SIG-M5 treated with dmso at 0.1 percent for 504 hours (cell line): Measurements from ENCODE around the gene EGLN1.

ENCODE experiments used
- DNase-seq: peaks from one replicate; lab custom pipeline; 2025; ENCODE audit not compliant: unreplicated experiment; lab: John Stamatoyannopoulos, UW

The EGLN1 gene

DNA sequence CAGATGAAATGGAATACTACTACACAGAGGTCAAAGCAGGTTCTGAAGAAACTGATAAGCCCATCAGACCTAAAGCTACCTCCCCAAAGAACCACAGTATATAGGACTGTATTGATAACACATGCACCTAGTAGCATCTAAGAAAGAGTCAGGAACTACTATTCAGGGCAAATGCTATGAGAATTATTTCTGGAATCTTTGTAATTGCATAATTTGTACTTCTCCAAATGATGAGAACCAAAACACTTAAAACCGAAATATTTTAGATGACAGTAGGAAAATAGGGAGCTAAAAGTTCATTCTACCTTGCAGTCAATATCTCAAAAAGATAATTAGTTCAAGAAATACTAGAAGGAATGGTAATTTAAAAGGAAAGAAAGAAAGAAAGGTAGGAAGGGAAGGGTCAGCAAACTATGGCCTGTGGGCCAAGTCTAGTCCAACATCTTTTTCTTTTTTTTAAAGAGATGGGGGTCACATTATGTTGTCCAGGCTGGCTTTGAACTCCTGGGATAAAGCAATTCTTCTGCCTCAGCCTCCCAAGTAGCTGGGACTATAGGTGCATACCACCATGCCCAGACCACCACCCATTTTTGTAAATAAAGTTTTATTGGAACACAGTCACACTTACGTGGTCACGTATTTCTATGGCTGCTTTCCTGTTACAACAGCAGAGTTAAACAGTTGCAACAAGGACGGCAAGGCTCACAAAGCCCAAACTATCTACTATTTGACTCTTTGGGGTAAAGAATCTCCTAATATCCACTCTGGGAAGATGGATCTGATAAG lies 24.0 kb downstream of the EGLN1 start:
- no peak for DNase-seq

DNA sequence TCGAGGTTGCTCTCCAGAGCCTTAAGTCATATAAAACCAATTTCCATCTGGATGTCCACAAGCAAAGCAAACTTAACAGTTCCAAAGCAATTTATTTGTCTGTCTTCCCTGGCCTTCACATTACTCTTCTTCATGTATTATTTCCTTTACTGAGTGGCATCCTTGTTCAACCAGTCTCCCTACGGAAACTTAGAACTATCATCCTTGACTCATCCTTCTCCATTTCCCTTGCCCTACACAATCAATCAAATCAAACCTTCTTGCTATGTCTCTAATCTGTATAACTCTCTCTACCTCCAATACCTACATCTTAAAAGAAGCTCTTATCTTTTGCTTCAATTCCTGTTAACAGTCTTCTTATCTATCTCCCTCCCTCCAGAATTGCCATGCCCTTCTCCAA lies 25.4 kb downstream of the EGLN1 start:
- no peak for DNase-seq

DNA sequence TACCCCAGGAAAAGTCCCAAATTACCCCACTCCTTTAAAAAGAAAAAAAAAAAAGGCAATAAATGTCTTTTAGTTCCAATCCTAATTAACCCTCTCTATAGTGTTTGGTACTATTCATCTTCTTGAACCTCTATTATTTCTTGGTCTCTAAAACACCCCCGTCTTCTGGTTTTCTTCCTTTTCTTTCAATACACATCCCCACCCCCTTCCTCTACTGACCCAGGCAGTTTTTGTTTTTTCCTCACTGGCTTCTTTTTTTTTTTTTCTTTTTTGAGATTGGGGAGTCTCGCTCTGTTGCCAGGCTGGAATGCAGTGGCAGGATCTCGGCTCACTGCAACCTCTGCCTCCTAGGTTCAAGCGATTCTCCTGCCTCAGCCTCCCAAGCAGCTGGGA lies 26.1 kb downstream of the EGLN1 start:
- DNase-seq, result no peak

DNA sequence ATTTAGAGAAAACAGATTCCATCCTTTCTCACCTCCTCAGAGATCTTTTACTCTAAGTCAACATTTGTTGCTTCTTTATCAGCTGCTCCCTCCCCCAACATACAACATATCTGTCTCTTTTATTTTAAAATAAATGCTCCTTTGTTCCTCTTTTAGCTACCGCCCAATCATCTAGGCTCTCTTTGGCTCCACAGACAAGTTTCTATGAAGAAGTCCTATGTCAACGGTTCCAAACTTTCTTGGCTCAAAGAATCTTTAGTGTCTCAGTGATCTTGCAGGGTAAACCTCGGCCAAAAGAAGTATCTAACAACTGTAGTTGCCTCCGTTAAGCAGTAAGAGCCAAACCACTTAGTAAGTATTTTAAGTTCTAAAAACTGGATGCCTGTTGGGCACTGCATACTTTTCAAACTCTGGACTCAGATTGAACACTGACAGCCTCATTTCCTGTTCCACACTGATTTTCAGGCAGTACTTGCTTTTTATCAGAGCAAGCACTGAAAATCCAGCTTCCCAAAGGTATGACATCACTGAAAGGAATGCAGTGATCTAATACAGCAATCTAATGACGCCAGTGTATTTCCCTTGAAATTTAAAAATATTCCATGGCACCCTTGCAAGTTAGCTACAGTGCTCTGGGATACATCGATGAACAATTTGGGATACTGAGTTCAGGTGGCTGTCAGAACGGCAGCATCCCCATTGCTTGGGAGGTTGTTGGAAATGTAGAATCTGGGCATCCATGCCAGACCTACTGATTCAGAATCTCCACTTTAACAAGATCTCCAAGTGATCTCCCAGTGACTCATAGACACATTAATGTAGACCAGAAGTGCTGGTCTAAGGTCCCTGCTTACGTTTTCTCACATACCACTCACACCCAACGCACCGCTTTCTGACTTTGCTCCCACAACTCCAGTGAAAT lies 26.8 kb downstream of the EGLN1 start:
- no peak for DNase-seq

DNA sequence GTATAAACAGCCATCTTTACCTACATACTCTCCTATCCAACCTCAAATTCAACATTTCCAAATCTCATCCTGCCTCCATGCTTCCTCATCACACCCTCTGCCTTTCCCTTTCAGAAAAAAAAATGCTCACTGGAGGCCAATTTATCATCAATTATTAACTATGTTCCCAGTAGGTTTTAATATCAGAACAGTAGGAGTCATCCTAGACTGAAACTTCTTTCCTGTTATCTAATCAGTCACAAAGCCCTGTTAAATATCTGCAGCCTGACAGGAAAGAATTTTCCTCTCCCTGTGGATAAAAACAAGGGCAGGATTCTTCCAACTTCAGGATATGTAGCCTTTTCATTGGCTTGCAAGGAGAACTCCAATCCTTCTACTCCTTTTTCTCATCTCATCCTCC lies 28.4 kb downstream of the EGLN1 start:
- DNase-seq, result no peak

DNA sequence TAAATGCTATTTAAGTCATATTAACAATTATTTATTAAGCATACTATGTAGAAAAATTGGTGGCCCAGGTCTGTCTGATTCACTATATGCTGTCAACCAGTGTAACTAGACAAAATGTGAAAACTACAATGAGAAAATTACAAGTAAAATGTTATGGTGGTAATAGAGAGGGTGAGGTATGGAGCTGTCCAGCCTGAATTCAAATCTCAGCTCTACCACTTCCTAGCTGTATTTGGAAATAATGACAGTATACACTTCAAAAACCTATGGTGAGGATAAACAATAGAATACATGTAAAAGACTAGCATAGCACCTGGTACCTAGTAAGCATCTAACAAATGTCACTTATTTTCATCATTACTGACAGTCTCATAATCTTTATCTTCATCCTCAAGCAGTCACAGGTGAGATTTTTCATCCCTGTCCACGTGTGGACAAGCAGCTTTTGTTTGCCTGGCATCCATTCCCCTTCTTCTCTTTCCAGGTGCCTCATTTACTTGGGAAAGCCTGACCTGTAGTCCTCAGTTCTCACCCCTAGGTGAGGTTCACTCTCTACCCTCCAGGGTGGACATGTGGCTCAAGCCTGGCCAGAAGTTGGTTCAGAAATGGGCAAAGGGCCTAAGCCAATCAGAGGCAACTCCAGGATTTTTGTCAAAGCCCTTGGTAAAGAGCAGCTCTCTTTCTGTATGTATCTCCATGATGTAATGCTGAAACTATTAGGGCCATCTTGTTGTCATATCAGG lies 29.5 kb downstream of the EGLN1 start:
- no peak for DNase-seq

DNA sequence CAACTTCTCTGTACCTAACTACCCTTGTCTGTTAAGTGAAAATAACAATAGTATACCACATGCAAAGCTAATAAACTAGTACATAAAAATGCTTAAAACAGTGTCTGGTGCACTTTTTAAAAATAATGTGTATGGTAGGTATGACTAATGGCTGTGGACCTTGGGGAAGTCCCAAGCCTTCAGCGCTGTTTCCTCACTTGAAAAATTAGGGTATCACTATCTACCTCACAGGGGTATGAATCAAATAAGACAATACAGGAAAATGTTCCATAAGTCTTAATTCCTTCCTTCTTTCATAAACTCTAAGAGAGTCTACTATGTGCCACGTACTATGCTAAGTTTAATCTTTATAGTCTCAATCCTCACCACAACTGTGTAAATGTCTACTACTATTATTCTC lies 32.0 kb downstream of the EGLN1 start:
- DNase-seq, result no peak

DNA sequence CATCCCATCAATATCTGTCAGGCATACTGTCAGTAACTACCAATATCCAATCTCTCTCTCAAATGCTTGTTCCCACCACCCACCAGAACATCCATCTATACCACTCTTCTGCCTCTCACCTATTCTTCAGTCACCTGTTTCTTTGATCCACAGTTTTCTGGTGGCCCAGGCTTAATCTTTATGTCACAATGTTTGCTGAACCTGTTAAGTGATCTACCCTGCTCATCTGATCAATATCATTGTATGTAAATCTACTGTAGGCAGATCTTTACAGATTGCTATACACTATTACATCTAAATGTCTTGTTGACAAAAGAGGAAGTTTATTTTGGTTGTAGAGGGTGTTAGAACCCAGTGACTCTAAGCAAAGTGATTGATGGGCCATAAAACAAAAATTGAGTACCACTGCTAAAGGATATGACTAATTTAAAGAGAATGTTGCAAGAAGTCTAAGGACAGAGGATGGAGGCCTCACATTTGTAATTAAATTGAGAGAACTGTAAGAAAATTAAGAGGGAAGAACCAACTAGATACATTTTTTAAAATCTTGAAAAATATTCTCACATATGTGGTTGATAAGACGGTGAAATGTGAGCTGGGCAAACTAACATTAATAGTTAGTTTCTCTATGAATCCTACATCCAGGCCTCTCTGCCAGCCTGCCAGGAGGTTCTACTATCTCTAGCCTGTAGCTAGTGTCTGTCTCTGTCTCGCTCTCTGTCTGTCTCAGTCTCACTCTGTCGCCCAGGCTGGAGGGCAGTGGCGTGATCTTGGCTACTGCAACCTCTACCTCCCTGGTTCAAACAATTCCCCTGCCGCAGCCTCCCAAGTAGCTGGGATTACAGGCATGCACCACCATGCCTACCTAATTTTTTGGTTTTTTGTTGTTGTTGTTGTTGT lies 34.1 kb downstream of the EGLN1 start:
- peak; percentile 88 for DNase-seq

DNA sequence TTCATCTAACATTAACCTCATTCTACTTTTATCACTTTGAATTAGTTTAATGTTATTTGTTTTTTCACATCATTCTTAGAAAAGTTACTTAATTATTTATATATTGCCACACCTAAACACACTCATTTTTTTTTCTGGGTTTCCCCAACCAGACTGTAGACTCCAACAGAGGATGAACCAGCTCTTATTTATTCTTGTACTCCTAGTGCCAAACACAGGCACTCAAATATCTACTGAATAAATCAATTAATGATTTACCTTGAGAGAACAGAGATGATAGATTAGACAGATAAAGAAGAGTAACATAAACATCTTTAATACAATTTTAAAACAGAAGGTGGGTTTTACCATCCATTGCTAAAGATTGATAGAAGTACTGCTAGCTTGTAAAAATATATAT lies 35.6 kb downstream of the EGLN1 start:
- no peak for DNase-seq

DNA sequence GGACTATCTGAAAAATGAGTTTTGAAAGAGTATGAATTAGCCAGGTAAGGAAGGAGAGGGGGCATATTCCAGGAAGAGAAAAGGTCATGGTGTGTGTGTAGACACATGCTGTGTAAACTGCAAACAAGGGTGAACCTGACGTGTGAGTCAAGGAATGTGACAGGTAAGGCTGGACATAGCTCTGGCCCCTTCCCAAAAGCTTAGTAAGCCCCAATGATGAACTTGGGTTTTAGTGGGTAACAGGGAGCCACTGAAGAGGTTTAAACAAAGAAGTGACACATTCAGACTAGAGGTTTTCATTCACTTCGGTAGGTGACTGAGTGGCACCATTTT lies 36.7 kb downstream of the EGLN1 start:
- DNase-seq, result no peak

DNA sequence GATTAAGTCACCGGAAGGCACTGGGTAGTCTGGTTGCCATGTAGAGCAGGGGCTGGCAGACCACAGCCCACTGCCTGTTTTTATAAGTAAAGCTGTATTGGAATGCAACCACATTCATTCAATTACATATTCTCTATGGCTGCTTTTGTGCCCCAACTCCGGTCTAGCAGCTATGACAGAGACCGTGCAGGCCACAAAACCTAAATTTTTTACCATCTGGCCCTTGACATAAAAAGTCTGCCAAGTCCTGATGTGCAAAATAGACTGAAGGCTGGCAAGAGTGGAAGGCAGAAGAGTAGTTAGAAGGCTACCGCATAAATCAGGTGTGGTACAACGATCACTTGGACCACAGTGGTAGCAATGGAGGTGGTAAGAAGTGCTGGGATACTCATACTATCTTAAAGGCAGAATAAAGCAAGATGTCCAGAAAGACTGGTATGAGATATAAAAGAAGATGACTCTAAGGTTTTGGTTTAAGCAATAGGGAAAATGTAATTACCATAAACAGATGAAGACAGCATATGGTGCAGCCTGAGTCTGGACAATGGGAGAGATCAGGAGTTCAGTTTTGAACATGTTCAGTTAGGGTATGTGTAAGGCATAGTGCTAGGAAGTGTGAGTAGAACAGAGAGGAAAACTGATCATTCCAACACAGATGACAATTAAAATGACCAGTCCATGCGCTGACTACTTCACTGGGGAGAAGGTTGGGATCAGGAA lies 37.2 kb downstream of the EGLN1 start:
- no peak for DNase-seq

DNA sequence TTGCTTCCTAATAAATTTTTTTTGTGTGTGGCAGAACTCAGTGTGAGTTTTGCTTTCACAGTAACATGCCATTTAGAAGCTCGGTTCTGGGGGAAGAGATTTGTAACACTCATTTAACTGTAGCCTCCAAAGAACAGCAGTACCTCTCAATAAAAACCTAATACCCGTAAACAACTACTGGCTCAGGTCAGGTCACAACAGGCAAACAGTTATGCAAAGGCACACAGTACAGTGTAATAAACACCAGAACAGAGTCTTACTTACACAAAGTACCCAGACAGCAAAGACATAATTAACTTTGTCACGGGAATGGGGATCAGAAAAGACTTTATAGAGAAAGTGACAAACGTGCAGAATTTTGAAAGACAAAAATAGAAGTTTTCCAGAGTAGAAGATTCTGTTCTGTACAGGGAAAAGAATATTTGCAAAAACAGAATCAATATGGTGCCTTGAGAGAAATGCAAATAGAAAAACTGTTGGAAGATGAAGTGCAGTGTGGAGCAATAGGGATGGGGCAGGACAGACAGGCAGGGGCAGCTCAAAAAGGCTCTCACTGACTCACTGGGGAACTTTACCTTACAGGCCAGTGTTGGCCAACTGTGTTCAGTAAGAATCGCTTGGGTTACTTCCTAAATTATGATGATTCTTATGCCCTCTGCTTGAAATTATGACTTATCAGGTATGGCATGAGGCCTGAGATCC lies 38.8 kb downstream of the EGLN1 start:
- peak; percentile 72 for DNase-seq

DNA sequence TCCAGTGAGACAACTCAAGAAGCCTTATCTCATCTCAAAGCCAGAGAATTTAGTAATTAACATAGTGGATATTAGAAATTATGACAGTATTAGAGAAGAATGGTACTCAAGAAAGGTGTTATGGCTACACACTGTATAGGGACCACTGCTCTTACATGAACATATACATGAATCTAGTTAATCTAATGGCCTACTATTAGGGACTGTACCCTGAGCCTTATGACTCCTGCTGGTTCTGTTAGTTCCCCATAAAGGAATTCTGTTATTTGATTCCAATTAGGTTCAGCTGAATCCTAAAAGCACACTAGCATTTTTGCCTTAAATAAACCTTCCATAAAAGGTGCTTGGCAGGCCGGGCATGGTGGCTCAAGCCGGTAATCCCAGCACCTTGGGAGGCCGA lies 39.7 kb downstream of the EGLN1 start:
- DNase-seq, result no peak

DNA sequence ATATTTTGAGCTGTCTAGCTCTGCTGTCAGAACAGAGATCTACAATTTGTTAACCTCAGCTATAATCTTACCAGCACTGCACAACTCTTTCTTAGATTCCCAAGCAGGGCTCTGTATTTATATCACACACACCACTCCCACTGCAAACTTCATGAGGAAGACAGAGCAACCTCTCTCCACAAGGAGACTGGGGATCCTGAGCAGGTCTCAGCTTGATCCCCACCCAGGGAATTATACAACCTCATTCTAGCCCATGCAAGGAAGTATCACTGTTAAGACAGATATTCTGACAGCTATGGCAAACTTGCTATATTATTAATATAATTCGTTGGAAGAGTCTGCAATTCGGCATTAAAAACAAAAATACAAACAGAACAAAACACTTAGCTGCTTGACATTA lies 40.4 kb downstream of the EGLN1 start:
- DNase-seq, result no peak

DNA sequence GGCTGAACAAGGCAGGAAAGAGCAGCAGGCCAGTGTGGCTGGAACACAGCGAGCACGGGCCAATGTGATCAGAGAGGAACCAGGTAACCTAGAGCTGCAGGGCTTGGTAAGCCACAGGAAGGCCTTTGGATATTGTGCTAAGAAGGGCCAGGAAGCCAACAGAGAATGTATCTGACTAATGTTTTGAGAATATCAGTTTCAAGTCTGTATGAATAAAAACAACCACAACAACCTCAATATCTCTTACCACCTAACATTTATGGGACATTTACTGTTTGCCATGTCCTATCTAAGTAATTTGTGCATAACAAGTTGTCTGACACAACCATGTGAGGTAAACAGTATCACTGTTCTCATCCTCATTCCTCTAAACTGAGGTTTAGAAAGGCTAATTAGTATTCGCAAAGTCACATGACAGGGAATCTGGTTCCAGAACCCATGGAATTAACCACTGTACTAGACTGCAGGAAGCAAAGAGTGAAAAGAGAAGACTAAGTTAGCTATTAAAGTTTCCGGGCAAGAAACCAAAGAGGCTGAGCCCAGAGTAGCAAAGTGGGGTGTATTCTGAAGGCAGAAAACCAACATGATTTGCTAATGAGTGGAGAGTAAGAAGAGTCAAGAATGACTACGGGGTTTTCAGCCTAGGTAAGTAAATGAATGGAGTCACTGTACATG lies 45.1 kb downstream of the EGLN1 start:
- DNase-seq, result no peak

DNA sequence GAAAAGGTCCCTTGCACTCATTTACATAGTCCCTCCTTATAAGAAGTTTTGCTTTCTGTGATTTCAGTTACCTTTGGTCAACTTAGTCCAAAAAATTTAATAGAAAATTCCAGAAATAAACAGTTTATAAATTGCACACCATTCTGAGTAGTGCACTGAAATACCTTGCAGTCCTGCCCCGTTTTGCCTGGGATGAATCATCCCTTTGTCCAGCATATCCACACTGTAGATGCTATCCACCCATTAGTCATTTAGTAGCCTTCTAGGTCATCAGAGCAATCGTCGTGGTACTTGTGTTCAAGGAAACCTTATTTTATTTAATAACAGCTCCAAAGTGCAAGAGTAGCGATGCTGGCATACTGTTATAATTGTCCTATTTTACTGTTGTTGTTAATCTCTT lies 46.0 kb downstream of the EGLN1 start:
- no peak for DNase-seq

DNA sequence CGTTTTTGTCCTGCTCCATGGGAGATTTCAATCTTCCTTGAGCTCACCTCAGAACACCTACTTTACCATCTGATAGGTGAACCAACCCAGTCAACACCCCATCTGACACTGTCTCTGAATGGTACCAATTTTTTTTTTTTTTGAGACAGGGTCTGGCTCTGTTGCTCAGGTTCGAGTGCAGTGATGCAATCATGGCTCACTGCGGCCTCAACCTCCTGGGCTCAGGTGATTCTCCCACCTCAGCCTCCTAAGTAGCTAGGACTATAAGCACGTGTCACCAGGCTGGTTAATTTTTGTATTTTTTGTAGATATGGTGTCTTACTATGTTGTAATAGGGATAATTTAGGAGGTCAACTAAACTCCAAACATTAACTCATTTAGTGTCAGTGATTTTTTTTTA lies 47.7 kb downstream of the EGLN1 start:
- no peak for DNase-seq

DNA sequence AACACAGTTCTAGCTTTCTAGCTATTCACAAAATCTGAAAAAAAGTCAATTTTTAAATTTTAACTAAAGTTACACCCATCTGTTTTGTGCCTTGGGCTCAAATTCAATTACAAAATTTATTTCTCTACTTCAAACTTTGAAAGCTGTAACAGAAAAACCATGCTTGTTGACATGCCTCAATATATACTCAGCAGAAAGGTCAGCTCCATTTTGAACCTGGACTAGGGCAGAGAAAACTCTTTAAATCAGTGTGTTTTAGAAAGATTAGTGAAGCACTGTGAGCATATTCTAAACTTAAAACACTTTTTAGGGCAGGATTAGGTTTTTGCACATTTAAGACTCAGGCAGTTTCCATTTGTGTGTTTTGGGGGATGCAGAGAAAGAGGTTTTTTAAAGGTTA lies 49.6 kb downstream of the EGLN1 start:
- no peak for DNase-seq

DNA sequence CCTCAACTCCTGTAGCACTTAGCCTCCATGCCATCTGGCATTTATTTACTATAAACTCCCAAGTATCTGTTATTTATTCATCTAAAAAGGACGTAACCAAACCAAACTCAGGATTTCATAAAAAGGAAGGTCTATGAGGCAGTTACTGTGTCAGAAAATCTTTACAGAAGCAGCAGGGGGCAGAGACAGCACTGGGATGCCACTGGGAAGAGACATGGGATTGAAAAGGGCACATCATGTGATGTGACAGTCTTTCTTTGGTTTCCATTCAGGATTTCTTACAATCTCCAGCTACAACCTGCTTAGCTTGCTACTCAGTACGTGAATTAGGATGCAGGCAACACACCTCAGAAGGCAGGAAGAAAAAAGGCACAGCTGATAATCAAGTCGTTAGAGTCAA lies 52.8 kb downstream of the EGLN1 start:
- DNase-seq, result no peak
